Peyer's patch (tissue), 4 donors: ENCODE measurements around the gene PSMB1. TPM values are rescaled to one million over a fixed set of nuclear protein-coding genes. Genes with fewer than 3 reads are reported as not detected.
"Not testable (repeated sequence)": the region's sequence is repeated elsewhere in the genome, so short reads cannot be mapped to it uniquely, and the experiment has no call there.

ENCODE experiments used
- DNase-seq, 3 donors: peaks; one replicate each; pipeline ENCODE4 v3.0.0-alpha.2; 2017 to 2019
- H3K27ac ChIP-seq, 4 donors: fragments of 200-600 bp; sonication (generic); one replicate each; pipeline ENCODE4 v1.5.1; 2016 to 2019
- H3K27me3 ChIP-seq, 2 donors: fragments of 200-600 bp; sonication (generic); one replicate each; pipeline ENCODE4 v1.5.1; 2019
- H3K36me3 ChIP-seq, 3 donors: fragments of 200-600 bp; sonication (generic); one replicate each; pipeline ENCODE4 v1.5.1; 2016 to 2019
- H3K4me1 ChIP-seq, 4 donors: fragments of 200-600 bp; sonication (generic); one replicate each; pipeline ENCODE4 v1.5.1; 2016 to 2019
- H3K4me3 ChIP-seq, 4 donors: fragments of 200-600 bp; sonication (generic); 1 replicate in 3 of 4; 2 replicates in 1 of 4; pipeline ENCODE4 v1.5.1; 2016 to 2019; ENCODE audit warnings: mild to moderate bottlenecking in 1 of 4
- H3K9me3 ChIP-seq, 4 donors: fragments of 200-600 bp; sonication (generic); one replicate each; pipeline ENCODE4 v1.5.1; 2016 to 2019; ENCODE audit warnings: mild to moderate bottlenecking in 1 of 4
- POLR2A ChIP-seq, 2 donors: fragments of 450-650 bp; IDR thresholded peaks; one replicate each; pipeline ENCODE4 v1.5.1; 2017; ENCODE audit warnings: antibody characterized with exemption in 2 of 2, mild to moderate bottlenecking in 2 of 2, moderate library complexity in 2 of 2
- total RNA-seq, 4 donors: library from RNA; depleted of rRNA; stranded (reverse); fragments of >200 nt; gene quantifications; one replicate each; pipeline ENCODE4 v1.1.0, GENCODE V29; 2016
- TF ChIP-seq, protein P1 (sequence below), 6 experiments: fragments of 450-650 bp in 4 of 6; fragments of 200-600 bp in 2 of 6; sonication (generic) in 1 of 6; IDR thresholded peaks; one replicate each; pipeline ENCODE4 v1.5.1; 2017 to 2019; ENCODE audit warnings: antibody characterized with exemption in 6 of 6, mild to moderate bottlenecking in 3 of 6, moderate library complexity in 1 of 6

Gene PSMB1
- total RNA-seq, 4 donors from 2014 or later, result 84.9 to 154 (median 143) TPM

- DNase-seq, result no peak
- TF ChIP-seq, protein P1, sequence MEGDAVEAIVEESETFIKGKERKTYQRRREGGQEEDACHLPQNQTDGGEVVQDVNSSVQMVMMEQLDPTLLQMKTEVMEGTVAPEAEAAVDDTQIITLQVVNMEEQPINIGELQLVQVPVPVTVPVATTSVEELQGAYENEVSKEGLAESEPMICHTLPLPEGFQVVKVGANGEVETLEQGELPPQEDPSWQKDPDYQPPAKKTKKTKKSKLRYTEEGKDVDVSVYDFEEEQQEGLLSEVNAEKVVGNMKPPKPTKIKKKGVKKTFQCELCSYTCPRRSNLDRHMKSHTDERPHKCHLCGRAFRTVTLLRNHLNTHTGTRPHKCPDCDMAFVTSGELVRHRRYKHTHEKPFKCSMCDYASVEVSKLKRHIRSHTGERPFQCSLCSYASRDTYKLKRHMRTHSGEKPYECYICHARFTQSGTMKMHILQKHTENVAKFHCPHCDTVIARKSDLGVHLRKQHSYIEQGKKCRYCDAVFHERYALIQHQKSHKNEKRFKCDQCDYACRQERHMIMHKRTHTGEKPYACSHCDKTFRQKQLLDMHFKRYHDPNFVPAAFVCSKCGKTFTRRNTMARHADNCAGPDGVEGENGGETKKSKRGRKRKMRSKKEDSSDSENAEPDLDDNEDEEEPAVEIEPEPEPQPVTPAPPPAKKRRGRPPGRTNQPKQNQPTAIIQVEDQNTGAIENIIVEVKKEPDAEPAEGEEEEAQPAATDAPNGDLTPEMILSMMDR (IDR thresholded peaks at IDR 0.05), result no peak
- TF ChIP-seq POLR2A (IDR thresholded peaks at IDR 0.05), result no peak
- no peak overlapping the region for H3K27ac ChIP-seq
- H3K27me3 ChIP-seq, result no peaks in the 10 kb centered on the region
- H3K36me3 ChIP-seq, result no peaks in the 10 kb centered on the region
- H3K9me3 ChIP-seq, result no peaks in the 10 kb centered on the region
- H3K4me3 ChIP-seq, result no peak overlapping the region
- H3K4me1 ChIP-seq, result no peaks in the 10 kb centered on the region
These were observed 47.8 kb downstream of the PSMB1 start for GRCh38 chr6:170505306-170505705.

DNA sequence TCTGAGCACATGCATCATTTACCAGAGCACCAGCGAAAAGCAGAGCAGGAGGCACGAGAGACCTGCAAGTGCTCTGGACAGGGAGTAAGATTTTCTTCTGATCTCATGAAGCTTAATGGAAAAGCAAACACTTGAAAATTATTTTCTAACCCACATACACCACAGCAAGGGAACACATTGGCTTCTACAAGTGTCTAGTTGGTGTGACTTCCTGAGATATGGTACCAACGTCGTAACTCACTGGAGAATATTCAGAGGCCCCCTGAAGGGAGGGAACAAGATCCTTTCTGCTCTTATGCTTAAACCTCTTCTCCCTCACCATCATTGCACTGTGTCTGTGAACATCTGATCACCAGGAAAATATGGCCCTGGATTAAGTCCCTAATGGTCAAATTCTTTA, 48.6 kb downstream of the PSMB1 start:
- H3K4me3 ChIP-seq, result no peak overlapping the region
- no peaks in the 10 kb centered on the region for H3K4me1 ChIP-seq
- TF ChIP-seq, protein P1 (IDR thresholded peaks at IDR 0.05), result no peak
- TF ChIP-seq POLR2A (IDR thresholded peaks at IDR 0.05), result no peak
- H3K9me3 ChIP-seq, result no peaks in the 10 kb centered on the region
- no peaks in the 10 kb centered on the region for H3K36me3 ChIP-seq
- H3K27ac ChIP-seq, result no peak overlapping the region
- no peaks in the 10 kb centered on the region for H3K27me3 ChIP-seq
- no peak for DNase-seq

- H3K27ac ChIP-seq, result no peak overlapping the region
- no peaks in the 10 kb centered on the region for H3K27me3 ChIP-seq
- no peaks in the 10 kb centered on the region for H3K36me3 ChIP-seq
- DNase-seq, result no peak
- H3K4me1 ChIP-seq, result no peaks in the 10 kb centered on the region
- no peak overlapping the region for H3K4me3 ChIP-seq
- no peak for TF ChIP-seq POLR2A (IDR thresholded peaks at IDR 0.05)
- TF ChIP-seq, protein P1 (IDR thresholded peaks at IDR 0.05), result no peak
- no peaks in the 10 kb centered on the region for H3K9me3 ChIP-seq
These were observed 49.7 kb downstream of the PSMB1 start for GRCh38 chr6:170503414-170503761.

- H3K4me1 ChIP-seq, H3K27ac ChIP-seq, H3K36me3 ChIP-seq, H3K4me3 ChIP-seq, H3K9me3 ChIP-seq, DNase-seq, H3K27me3 ChIP-seq: not testable (repeated sequence)
These were observed 50.2 kb downstream of the PSMB1 start for GRCh38 chr6:170502733-170503413.

GRCh38 chr6:170502268-170502667, 50.8 kb downstream of the PSMB1 start:
- H3K36me3 ChIP-seq, H3K9me3 ChIP-seq, DNase-seq, H3K27ac ChIP-seq, H3K27me3 ChIP-seq, H3K4me3 ChIP-seq, H3K4me1 ChIP-seq: not testable (repeated sequence)

DNA sequence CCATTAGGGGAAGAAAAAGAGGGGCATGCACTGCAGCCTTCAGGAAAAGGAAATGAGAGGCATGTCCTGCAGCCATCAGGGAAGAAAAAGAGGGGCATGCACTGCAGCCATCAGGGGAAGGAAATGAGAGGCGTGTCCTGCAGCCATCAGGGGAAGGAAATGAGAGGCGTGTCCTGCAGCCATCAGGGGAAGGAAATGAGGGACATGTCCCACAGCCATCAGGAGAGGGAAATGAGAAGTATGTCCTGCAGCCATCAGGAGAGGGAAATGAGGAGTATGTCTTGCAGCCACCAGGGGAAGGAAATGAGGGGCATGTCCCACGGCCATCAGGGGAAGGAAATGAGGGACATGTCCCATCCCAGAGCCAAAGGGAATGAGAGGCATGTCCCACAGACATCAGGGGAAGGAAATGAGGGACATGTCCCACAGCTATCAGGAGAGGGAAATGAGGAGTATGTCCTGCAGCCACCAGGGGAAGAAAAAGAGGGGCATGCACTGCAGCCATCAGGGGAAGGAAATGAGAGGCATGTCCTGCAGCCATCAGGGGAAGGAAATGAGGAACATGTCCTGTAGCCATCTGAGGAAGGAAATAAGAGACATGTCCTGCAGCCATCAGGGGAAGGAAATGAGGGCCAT, 52.0 kb downstream of the PSMB1 start:
- Histone ChIP-seq H3K4me1 (no peaks in the 10 kb centered on the region), H3K27ac (no peak overlapping the region), H3K27me3 (no peaks in the 10 kb centered on the region), H3K9me3 (no peaks in the 10 kb centered on the region), H3K36me3 (no peaks in the 10 kb centered on the region), H3K4me3 (no peak overlapping the region)
- no peak for DNase-seq
- TF ChIP-seq, protein P1 (IDR thresholded peaks at IDR 0.05), result no peak
- no peak for TF ChIP-seq POLR2A (IDR thresholded peaks at IDR 0.05)
